ENCODE measurements around the gene PUSL1.

PUSL1 gene, protein sequence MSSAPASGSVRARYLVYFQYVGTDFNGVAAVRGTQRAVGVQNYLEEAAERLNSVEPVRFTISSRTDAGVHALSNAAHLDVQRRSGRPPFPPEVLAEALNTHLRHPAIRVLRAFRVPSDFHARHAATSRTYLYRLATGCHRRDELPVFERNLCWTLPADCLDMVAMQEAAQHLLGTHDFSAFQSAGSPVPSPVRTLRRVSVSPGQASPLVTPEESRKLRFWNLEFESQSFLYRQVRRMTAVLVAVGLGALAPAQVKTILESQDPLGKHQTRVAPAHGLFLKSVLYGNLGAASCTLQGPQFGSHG

DNA sequence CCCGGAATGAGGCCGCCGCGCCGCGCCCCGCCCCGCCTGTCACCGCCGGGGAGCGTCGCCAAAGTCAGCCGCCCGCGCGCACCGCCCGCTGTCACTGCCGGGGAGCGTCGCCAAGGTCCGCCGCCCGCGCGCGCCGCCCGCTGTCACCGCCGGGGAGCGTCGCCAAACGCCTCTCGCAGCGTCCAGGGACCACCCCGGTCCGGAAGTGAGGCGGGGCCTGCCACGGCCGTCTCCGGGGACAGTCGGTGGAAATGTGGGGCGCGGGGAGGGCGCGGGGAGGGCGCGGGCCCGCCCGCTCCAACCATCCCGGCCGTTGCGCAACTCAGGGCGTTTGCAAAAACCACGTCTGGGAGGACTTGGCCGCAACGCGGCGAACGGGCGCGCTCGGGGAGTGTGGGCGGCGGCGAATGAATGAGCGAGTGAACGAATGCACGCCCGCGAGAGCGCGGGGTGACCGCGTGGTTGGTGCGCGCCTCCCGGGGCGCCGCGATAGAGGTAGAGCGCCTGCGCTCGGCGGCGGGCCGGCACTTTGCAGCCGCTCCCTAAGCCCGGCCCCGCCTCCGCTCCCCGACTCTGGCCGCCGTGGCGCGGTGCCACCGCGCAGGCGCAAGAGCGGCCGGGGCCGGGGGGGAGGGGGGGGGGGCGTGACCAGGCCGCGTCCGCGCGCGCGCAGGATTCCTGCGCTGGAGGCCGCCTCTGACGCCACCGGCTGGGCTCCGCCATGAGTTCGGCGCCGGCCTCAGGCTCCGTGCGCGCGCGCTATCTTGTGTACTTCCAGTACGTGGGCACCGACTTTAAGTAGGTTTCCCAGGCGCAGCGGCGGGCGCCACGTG, at the start of gene PUSL1, which contains the start of gene ACAP3:
TSS of gene PUSL1 (plus strand) at position 675 of the 833 bp plus-strand sequence. CDS start at position 722, 47 bp downstream.
TSS of gene ACAP3 (minus strand) at position 8 of the 833 bp plus-strand sequence. CDS start 115 bp downstream, outside the sequence.
- DNase-seq = peak; percentile 88

DNA sequence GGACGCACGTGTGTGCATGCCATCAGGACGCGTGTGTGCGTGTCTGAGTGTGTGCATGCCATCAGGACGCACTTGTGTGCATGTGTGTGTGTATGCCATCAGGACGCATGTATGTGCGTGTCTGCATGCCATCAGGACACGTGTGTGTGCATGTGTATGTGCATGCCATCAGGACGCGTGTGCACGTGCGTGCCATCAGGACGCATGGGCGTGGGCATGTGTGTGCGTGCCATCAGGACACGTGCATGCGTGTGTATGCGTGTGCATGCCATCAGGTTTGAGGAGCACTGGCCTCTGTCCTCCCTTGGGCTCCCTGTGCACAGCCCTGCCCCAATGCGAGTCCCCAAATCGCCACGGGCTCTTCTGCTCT, 49.3 kb upstream of the PUSL1 start:
- DNase-seq = no peak

DNA sequence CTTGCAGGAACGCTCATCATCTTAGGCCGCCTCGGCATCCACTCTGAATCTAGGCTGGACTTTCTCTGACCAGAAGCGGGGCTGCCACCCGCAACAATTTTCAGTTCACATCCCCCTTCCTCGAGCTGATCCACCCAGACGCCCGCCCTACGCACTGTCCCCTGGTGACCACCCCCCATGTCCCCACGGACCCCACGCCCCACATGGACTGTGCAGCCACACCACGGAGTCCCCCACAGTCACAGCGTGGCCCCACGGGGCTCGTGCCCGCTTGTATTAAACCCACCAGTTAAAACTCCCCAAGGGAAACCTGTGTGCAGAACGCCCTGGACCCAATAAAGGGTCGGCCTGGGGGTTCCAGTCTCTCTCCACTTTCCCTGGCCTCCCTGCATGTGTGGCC, 48.9 kb upstream of the PUSL1 start:
- DNase-seq = no peak

DNA sequence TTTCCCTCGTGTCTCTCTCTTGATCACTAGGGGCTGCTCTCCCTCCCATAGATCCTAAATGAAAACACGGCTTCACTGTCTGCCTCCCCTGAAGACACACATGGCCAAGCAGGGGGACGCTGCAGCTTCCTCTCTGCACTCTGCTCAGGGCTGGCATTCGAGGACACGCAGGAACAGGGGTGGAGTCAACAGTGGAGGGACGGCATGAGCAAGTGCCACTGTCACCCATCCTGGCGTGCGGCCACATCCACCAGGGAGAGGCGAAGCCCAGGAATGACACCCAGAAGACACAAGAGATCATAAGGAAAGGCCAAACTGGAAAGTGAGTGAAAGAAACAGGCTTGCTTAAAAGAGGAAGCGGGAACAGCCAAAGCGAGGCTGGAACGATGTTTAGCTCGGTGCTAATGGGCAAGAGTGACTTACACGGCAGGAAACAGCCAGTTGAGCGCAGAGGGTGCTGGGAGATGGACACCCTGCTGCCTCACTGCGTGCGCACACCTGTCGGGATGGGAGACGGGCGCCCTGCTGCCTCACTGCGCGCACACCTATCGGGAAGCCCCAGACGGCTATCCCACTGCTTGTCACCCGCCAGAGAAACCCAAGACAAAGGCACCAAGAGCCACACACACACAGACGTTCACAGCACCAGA, 48.3 kb upstream of the PUSL1 start:
- no peak for DNase-seq

DNA sequence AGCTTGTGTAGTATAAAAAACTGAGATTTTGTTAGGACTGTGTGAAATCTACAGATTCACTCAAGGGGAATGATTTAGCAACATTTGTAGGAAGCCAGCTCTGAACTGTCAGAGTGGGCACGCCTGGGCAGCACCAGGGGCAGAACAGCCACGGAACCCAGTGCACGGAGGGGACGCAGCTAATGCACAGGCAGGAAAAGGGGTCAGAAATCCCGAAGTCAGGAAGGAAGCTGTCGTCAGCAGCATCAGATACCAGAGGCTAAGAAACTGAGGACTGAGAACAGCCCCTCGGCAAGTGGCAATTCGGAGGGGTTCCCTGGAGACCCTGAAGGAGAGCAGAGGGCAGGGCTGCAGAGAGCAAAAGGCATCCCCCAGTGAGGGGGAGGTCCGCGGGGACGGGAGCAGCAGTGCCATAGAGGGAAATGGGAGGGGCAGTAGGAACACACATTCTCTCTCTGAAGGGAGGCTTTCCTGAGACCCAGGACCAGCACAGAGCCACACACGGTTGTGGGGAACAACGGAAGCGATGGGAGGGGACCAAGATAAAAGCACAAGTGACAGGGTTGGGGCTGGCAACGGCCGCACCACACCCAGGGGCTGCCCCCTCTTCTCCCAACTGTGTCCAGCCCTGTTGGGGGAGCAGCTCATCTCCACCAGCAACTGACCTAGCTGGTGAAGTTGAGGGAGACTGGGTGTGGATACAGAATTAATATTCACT, 47.4 kb upstream of the PUSL1 start:
- DNase-seq = no peak

DNA sequence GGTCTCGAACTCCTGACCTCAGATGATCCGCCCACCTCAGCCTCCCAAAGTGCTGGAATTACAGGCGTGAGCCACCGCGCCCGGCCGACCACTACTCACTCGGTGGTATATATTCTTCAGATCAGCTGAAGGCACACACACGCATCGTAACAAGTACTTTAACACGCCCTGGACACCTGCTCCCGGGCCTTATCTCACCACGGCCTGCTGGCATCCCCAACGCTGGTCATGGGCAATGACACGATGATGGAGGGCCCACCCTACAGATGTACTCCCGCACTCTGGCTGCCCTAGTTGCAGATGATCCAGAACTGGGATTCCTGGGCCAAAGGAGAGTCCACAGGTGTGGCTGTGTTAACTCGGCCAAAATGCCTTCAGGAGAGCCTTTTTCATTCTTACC, 46.3 kb upstream of the PUSL1 start:
- no peak for DNase-seq

DNA sequence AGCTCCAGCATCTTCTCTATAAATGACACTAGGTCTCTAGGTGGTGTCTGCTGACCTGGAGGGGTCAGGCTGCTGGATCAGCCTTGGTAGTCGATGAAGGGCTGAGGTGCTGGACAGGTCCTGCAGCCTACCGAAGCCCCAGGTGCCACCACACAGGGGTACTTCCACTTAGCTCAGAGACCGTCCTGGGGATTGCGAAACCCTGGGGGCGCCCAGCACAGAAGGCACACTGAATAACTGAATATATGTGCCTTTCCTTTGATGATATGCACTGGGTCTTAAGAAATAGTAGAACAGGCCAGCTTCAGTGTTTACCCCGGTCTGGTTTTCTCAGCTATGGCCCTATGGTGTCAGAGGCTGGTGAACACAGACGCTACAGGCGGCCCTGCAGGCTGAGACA, 45.6 kb upstream of the PUSL1 start:
- no peak for DNase-seq

DNA sequence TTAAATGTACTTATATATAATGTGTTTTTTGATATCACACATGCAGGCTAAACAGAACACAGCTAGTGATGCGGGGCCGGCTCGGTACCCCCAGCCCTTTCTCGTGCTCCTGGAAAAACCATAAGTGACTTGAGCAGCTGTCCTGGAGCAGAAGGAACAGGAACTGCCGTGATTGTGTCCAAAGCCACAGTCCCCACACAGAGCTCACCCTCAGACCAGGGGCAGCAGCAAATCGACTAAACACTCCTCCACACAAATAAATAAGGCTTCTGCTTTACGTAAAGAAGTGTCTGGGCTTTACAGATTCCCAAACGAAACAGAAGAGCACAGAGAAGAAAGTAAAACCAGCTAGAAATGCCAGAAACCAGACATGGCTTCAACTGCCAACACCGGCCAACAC, 44.4 kb upstream of the PUSL1 start:
- no peak for DNase-seq

DNA sequence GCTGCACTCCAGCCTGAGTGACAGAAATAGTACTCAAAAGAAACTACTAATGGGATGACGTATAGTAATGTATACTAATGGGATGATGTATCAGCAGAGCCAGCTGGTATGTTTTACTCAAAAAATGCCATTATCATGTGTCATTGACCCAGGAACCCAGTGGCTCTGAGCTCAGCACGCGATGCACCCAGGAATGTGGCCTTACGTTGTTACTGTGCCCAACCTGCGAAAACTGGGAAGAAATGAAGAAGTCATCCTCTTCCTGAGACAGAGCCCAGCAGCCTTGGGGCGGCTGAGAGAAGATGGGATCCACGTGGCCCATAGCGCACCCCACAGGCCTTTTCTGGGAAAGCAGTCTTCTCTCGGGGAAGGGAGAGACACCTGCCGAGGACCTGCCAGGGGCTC, 43.5 kb upstream of the PUSL1 start:
- DNase-seq = no peak

DNA sequence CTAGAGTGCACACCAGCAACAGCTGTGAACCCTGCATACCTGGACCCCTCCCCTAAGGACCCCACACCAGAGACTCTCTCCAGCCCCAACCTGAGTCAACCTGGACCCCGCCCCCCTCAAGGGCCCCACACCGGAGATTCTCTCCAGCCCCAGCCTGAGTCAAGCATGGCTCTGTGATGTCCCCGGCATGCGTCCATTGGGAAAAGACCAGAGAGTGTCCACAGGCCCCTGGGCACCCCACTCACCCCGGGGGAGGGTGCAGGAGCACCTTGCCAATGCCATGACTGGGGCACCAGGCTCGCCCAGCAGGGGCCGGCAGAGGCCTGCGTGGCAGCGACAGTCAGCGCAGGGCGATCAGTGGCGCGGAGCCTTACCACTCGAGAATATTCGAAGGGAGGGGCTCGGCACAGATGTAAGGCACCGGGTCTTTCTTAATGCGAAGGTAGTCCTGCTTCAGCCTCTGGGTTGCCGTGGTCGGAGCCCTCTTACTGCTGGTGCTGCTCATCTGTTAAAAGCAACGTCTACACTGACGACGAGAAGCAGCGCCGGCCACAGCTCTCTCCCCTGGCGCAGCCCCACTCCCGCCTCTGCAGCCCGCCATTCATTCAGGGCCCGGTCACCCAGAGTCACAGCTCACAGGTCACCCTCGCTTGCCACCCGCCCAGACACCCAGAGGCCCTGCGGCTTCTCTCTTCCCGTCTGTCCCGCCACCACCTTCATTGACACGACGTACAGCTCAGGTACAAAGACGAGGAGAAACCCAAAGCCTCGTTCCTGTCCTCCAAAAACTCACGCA, 40.7 kb upstream of the PUSL1 start:
- no peak for DNase-seq

DNA sequence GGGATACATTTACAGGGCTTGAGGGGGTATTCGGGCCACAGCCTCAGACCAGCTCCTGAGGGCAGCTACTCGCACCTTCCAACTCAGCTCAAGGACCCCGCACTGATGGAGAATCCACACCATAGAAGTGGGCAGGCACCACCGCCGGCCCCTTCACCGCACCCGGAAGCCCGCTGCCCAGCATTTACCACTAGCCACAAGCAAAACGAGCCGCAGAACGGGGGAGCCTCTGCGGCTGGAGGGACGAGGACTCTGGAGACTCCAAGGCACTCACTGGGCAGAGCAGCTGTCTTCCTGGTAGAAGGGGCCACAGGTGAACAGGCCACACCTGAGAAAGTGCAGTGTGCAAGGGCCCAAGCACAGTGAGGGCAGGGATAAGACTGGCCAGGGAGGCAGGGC, 40.1 kb upstream of the PUSL1 start:
- DNase-seq = no peak

DNA sequence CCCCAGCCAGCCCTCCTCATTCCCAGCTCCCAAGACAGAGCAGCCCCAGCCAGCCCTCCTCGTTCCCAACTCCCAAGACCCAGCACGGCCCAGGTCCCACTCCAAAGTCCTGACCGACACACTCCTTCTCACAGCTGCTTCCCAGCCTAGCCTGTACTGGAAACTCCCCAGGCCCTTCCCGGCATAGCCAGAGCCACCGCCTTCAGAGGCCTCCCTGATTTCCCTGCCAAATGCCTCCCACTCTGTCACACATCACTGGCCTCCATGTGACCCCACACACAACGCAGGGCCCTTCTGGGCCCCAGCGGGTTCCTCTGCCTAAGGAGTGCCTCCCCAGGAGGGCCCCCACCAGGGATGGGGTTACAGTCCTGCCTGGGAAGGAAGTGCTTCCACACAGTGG, 37.6 kb upstream of the PUSL1 start:
- no peak for DNase-seq

DNA sequence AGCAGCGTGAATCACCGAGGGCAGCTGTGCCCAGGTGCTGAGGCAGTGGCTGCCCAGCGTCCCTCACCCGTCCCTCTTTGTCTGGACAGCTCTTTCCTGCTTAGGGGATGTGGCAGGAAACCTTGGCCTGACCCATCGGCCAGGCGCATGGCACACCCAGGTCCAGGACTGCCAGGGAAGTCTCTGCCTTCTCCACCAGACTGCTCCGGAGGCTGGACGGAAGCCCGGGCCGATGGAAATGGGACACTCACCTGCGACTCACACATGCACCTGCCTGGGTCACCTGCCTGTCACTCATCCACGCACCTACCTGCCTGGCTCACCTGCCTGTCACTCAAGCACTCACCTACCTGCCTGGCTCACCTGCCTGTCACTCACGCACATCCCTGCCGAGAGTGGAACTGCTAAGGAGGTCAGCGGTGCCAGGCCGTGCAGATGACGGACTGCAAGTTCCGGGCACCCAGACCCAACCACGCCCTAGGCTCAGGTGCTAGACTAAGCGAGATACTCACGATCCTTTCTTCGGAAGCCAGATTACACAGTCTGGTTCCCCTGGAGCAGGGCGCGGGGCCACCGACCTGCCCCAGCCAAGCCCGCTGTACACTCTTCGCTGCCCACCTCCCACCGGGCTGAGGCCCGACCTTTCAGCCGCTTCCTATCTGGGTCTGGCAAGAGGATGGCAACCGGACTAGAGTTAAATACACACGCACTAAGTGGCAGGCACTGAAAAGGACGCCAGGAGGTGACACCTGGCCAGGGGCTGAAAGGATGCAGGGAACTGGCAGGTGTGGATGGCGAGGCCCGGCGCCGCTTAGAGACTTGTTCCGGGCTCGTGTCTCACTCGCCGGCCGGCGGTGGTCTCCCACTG, 35.8 kb upstream of the PUSL1 start:
- DNase-seq = no peak

DNA sequence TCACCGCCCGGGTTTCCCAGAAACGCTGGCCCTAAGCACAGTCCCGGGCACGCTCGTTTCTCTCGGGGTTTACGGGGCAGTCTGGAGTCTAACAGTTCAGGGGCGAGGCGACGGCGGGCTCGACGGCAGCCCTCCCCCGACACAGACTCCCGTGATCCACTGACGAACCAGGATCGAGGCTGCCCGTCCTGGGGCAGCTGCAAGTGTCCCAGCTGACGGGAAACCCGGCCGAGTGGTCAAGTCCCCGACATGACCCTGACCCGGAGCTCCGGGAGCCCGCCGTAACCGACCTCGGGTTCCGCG, 35.2 kb upstream of the PUSL1 start:
- DNase-seq = no peak

DNA sequence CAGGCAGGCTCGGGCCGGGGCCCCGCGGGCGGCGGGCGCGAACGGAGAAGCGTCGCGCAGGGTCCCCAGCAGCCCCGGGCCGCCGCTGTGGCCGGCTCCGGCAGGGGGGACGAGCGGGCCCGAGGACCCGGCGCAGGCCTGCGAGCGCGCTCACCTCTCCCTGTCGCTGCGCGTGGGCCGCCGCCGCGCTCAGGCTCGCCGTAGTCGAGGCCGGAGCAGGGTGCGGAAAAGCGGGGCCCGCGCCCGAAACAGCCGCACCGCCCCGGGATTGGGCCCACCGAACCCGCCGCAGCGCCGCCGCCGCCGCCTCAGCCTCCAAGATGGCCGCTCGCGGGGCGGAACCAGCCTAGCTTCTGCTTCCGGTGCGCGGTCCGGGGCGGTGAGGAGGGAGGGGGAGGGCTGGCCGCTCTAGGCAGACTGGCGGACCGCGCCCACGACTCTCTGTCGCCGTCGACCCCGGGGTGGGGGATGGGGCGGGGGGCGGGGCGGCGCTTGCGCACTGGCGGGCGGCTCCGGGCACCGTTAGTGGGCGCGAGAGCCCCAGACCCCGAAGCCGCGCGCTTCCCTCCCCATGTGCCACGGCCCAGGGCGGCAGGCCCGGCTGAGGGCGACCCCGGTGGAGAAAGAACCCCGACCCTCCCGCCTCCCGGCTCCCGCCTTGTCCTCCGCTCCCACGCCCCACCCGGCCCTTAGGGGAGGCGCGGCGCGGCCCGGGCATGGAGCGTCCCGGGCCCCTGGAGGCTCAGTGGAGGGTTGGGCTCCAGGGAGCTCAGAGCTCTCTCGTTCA, 34.7 kb upstream of the PUSL1 start, which contains the start of gene UBE2J2:
TSS of gene UBE2J2 (minus strand) at position 343 of the 787 bp plus-strand sequence. CDS start 5,862 bp downstream, outside the sequence.
- DNase-seq = peak; percentile 70

DNA sequence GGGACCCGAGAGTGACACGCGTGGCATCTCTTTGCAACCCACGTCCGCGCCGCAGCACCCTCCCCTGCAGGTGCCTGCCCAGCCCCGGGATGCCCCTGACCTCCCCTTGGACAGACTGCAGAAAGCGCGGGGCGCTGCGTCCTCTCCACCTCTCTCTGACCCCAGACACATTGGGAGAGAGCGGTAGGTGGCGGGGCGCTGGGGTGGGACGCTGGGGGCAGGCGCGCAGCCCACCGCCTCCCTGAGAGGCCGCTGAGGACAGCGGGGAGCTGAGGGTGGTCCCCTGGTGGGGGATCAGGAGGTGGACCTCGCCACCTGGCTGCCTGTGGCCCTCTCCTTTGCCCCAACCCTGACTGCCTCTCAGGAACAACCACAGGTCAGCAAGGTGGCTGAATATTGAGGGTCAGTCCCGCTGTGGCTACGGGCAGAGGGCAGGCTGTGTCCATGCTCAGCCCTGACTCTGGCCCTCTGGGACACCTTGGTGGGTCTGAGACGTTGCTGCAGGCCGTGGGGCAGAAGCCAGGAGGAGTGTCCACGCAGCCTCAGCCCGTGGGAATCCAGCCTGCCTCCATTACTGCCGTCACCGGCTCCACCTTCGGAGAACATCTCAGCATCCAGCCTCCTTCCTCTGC, 34.0 kb upstream of the PUSL1 start:
- no peak for DNase-seq

DNA sequence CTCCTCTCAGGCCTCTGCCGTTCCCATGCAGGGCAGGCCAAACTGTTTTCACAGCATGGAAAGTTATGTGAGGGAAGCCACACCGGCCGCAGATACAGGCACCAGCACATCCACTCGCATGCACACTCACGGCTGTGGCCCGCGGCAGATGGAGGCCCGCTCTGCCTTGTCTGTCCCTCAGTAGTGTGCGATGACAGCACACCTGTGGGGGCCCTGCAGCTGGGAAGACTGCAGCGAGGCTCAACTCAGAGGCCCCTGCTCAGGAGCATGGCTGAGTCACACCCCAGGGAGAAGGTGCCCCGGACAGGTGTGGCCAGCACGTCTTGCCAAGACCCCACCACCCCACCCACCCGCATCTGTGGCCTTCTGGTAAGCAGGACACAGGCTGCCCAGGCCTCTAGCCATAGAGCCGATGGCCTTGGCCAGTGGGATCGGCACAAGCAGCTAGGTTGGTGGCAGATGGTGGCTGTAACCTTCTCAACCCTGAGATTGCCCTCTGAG, 33.4 kb upstream of the PUSL1 start:
- DNase-seq = no peak

DNA sequence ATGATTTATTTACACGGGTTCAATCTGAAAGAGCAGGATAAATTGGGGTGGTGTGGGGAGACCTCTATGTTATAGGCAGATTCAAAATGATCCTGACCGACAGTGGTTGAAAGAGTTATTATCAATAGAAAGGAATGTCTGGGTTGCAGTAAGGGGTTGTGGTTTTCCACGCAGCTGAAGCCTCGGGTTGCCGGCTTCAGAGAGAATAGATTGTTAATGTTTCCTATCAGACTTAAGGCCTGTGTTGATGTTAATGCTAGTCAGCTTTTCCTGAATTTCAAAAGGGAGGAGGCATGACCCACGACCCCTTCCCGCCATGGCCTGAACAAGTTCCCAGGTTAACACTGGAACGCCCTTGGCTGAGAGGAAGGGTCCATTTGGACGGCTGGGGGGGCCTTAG, 32.6 kb upstream of the PUSL1 start:
- no peak for DNase-seq

DNA sequence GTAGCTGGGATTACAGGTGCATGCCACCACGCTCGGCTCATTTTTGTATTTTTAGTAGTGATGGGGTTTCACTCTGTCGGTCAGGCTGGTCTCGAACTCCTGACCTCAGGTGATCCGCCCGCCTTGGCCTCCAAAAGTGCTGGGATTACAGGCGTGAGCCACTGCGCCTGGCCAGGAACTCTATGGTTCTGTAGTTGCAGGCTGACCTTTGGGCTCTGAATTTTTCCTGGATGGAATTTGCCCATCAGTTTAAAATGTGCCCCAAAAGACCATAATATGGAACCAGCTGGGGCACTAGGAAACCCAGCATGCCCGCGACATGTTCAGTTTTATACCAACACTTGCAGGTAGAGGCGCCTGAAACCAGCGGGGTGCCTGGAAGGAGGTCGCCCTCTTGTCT, 29.8 kb upstream of the PUSL1 start:
- DNase-seq = no peak

DNA sequence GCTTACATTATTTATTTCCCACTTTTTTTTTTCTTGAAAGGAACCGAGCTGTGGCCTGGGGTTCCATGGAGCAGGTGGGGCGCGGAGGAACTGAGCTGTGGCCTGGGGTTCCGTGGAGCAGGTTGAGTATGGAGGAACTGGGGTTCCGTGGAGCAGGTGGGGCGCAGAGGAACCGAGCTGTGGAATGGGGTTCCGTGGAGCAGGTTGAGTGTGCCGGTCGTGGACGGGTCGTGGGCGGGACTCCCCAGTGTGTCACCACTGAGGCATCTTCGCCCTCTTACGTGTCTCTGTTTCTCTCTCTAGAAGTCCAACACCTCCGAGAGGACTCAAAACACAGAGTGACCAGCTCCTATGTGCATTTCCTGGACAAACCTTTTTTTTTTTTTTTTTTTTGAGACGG, 29.4 kb upstream of the PUSL1 start:
- no peak for DNase-seq

Data from GOT3 (cell line).